KOPT-K1 (cell line): ENCODE results near the gene CRTC3.

Source experiments
- H3K27ac ChIP-seq: fragments of 200-600 bp; sonication (generic); 2 replicates; pipeline ENCODE4 v1.5.1; 2016; ENCODE audit warnings: antibody characterized with exemption, mild to moderate bottlenecking, low read depth, low read length; ENCODE audit not compliant: poor library complexity, severe bottlenecking
- H3K36me3 ChIP-seq: fragments of 200-600 bp; sonication (generic); 2 replicates; pipeline ENCODE4 v1.5.1; 2017; ENCODE audit warnings: antibody characterized with exemption, mild to moderate bottlenecking, low read length, moderate library complexity; ENCODE audit not compliant: insufficient read depth
- H3K9me3 ChIP-seq: fragments of 200-600 bp; sonication (generic); 2 replicates; pipeline ENCODE4 v1.5.1; 2017; ENCODE audit warnings: antibody characterized with exemption, low read length, mild to moderate bottlenecking; ENCODE audit not compliant: insufficient read depth, poor library complexity, severe bottlenecking

CRTC3 gene

GRCh38 chr15:90540768-90541167, 11.0 kb downstream of the CRTC3 start:
- H3K9me3 ChIP-seq, result no peaks in the 10 kb centered on the region
- no peak overlapping the region for H3K27ac ChIP-seq
- peaks cover 23% of the 10 kb centered on the region for H3K36me3 ChIP-seq

GRCh38 chr15:90545095-90545494, 15.4 kb downstream of the CRTC3 start:
- H3K9me3 ChIP-seq, result no peaks in the 10 kb centered on the region
- H3K27ac ChIP-seq, result no peak overlapping the region
- H3K36me3 ChIP-seq, result peaks cover 35% of the 10 kb centered on the region

- H3K9me3 ChIP-seq, result no peaks in the 10 kb centered on the region
- peaks cover 34% of the 10 kb centered on the region for H3K36me3 ChIP-seq
- H3K27ac ChIP-seq, result peak overlapping the region; percentile 31
Observed at GRCh38 chr15:90547540-90547939, 17.8 kb downstream of the CRTC3 start.

GRCh38 chr15:90550919-90551318, 21.2 kb downstream of the CRTC3 start:
- H3K9me3 ChIP-seq, result no peaks in the 10 kb centered on the region
- H3K27ac ChIP-seq, result no peak overlapping the region
- H3K36me3 ChIP-seq, result peaks cover 23% of the 10 kb centered on the region

GRCh38 chr15:90552162-90552928, 22.6 kb downstream of the CRTC3 start:
- no peak overlapping the region for H3K27ac ChIP-seq
- H3K9me3 ChIP-seq, result no peaks in the 10 kb centered on the region
- peaks cover 23% of the 10 kb centered on the region for H3K36me3 ChIP-seq

- Histone ChIP-seq H3K27ac (no peak overlapping the region), H3K36me3 (peaks cover 19% of the 10 kb centered on the region), H3K9me3 (no peaks in the 10 kb centered on the region)
Observed at GRCh38 chr15:90552929-90553211, 23.1 kb downstream of the CRTC3 start.

- Histone ChIP-seq H3K9me3 (no peaks in the 10 kb centered on the region), H3K27ac (no peak overlapping the region), H3K36me3 (peaks cover 14% of the 10 kb centered on the region)
Observed at GRCh38 chr15:90553248-90553745, 23.6 kb downstream of the CRTC3 start.

- H3K9me3 ChIP-seq, result no peaks in the 10 kb centered on the region
- H3K27ac ChIP-seq, result peak overlapping the region; percentile 51
- no peaks in the 10 kb centered on the region for H3K36me3 ChIP-seq
Observed at GRCh38 chr15:90557186-90558084, 27.7 kb downstream of the CRTC3 start.

GRCh38 chr15:90558171-90558573, 28.4 kb downstream of the CRTC3 start:
- peak overlapping the region; percentile 51 for H3K27ac ChIP-seq
- H3K36me3 ChIP-seq, result no peaks in the 10 kb centered on the region
- no peaks in the 10 kb centered on the region for H3K9me3 ChIP-seq

GRCh38 chr15:90559119-90559518, 29.4 kb downstream of the CRTC3 start:
- no peaks in the 10 kb centered on the region for H3K9me3 ChIP-seq
- no peaks in the 10 kb centered on the region for H3K36me3 ChIP-seq
- H3K27ac ChIP-seq, result no peak overlapping the region

- H3K36me3 ChIP-seq, result no peaks in the 10 kb centered on the region
- no peaks in the 10 kb centered on the region for H3K9me3 ChIP-seq
- H3K27ac ChIP-seq, result no peak overlapping the region
Observed at GRCh38 chr15:90560229-90560776, 30.6 kb downstream of the CRTC3 start.

GRCh38 chr15:90561344-90562244, 31.9 kb downstream of the CRTC3 start:
- Histone ChIP-seq H3K36me3 (no peaks in the 10 kb centered on the region), H3K27ac (peak overlapping the region; percentile 50), H3K9me3 (no peaks in the 10 kb centered on the region)

GRCh38 chr15:90562669-90563068, 32.9 kb downstream of the CRTC3 start:
- H3K27ac ChIP-seq, result peak overlapping the region; percentile 50
- no peaks in the 10 kb centered on the region for H3K9me3 ChIP-seq
- no peaks in the 10 kb centered on the region for H3K36me3 ChIP-seq

GRCh38 chr15:90563463-90563862, 33.7 kb downstream of the CRTC3 start:
- no peaks in the 10 kb centered on the region for H3K9me3 ChIP-seq
- no peaks in the 10 kb centered on the region for H3K36me3 ChIP-seq
- H3K27ac ChIP-seq, result peak overlapping the region; percentile 71
